Measurements from ENCODE around the gene IL1RAPL2. TPM values are rescaled to one million over a fixed set of nuclear protein-coding genes. Genes with fewer than 3 reads are reported as not detected.
"Not testable (repeated sequence)": the region's sequence is repeated elsewhere in the genome, so short reads cannot be mapped to it uniquely, and the experiment has no call there.

The IL1RAPL2 gene
- total RNA-seq, 1 experiment from 2014 or later: 1.6 TPM

GRCh38 chrX:105017641-105018040 is 451.6 kb downstream of the IL1RAPL2 start:
- Histone ChIP-seq H3K4me2 (no peak overlapping the region), H3K79me2 (ENCODE audit: low read depth) (no peaks in the 10 kb centered on the region), H3K36me3 (ENCODE audit: low read depth) (no peaks in the 10 kb centered on the region), H4K20me1 (ENCODE audit: insufficient read depth) (no peaks in the 10 kb centered on the region), H3K27ac (no peak overlapping the region), H3K9me3 (ENCODE audit: insufficient read depth, low read depth) (no peaks in the 10 kb centered on the region), H3K9me2 (ENCODE audit: insufficient read depth) (no peaks in the 10 kb centered on the region), H3K27me3 (ENCODE audit: insufficient read depth, low read depth) (no peaks in the 10 kb centered on the region), H3K4me1 (replicated peaks; ENCODE audit: insufficient read depth) (no peaks in the 10 kb centered on the region), H3K4me3 (no peak overlapping the region), H3F3A (ENCODE audit: insufficient read depth, low read depth) (no peaks in the 10 kb centered on the region), H2AFZ (no peak overlapping the region)
- ChIA-PET CTCF (no interaction called here), POLR2A (ENCODE audit: unreplicated experiment) (no interaction called here)
- no TSS peak for BruUV-seq (replicated peaks)
- no peak for DNase-seq
- TF ChIP-seq EZH2 (IDR thresholded peaks at IDR 0.05; ENCODE audit: low read depth): no peak
- no peak for TF ChIP-seq CTCF (conservative IDR thresholded peaks at IDR 0.05)
- intact Hi-C loops (cut with micrococcal nuclease; ENCODE audit: unreplicated experiment): no loop called here

GRCh38 chrX:105018865-105019264 is 452.9 kb downstream of the IL1RAPL2 start:
- intact Hi-C loops (cut with micrococcal nuclease; ENCODE audit: unreplicated experiment): no loop called here
- BruUV-seq (replicated peaks): no TSS peak

GRCh38 chrX:105028962-105029361 is 463.0 kb downstream of the IL1RAPL2 start:
- H3K27me3 ChIP-seq (ENCODE audit: insufficient read depth, low read depth); DNase-seq; H3K4me1 ChIP-seq (replicated peaks; ENCODE audit: insufficient read depth); H2AFZ ChIP-seq; H3K36me3 ChIP-seq (ENCODE audit: low read depth); H3K4me2 ChIP-seq; H3K79me2 ChIP-seq (ENCODE audit: low read depth); H3K27ac ChIP-seq; H3K9me2 ChIP-seq (ENCODE audit: insufficient read depth); POLR2A ChIA-PET (ENCODE audit: unreplicated experiment); CTCF ChIA-PET; H4K20me1 ChIP-seq (ENCODE audit: insufficient read depth); intact Hi-C loops (cut with micrococcal nuclease; ENCODE audit: unreplicated experiment); H3K9me3 ChIP-seq (ENCODE audit: insufficient read depth, low read depth); H3K4me3 ChIP-seq; H3F3A ChIP-seq (ENCODE audit: insufficient read depth, low read depth); BruUV-seq (replicated peaks): not testable (repeated sequence)

More at GRCh38 chrX:105018865-105019264, 452.9 kb downstream of the IL1RAPL2 start:
- H2AFZ ChIP-seq: no peak overlapping the region
- no peaks in the 10 kb centered on the region for H3K36me3 ChIP-seq (ENCODE audit: low read depth)
- no peaks in the 10 kb centered on the region for H3K9me3 ChIP-seq (ENCODE audit: insufficient read depth, low read depth)
- H3K27ac ChIP-seq: no peak overlapping the region
- no peak overlapping the region for H3K4me3 ChIP-seq
- TF ChIP-seq CTCF (conservative IDR thresholded peaks at IDR 0.05) (no peak), EZH2 (IDR thresholded peaks at IDR 0.05; ENCODE audit: low read depth) (no peak)
- CTCF ChIA-PET: no interaction called here
- POLR2A ChIA-PET (ENCODE audit: unreplicated experiment): no interaction called here
- no peak overlapping the region for H3K4me2 ChIP-seq
- no peaks in the 10 kb centered on the region for H4K20me1 ChIP-seq (ENCODE audit: insufficient read depth)
- H3K27me3 ChIP-seq (ENCODE audit: insufficient read depth, low read depth): no peaks in the 10 kb centered on the region
- H3K79me2 ChIP-seq (ENCODE audit: low read depth): no peaks in the 10 kb centered on the region
- no peaks in the 10 kb centered on the region for H3F3A ChIP-seq (ENCODE audit: insufficient read depth, low read depth)
- no peak for DNase-seq
- H3K9me2 ChIP-seq (ENCODE audit: insufficient read depth): no peaks in the 10 kb centered on the region
- no peaks in the 10 kb centered on the region for H3K4me1 ChIP-seq (replicated peaks; ENCODE audit: insufficient read depth)

GRCh38 chrX:105038672-105039328 is 472.8 kb downstream of the IL1RAPL2 start:
- Histone ChIP-seq H3K79me2 (ENCODE audit: low read depth) (no peaks in the 10 kb centered on the region), H3K36me3 (ENCODE audit: low read depth) (no peaks in the 10 kb centered on the region), H3K27me3 (ENCODE audit: insufficient read depth, low read depth) (no peaks in the 10 kb centered on the region), H4K20me1 (ENCODE audit: insufficient read depth) (no peaks in the 10 kb centered on the region), H3K4me3 (no peak overlapping the region), H3K9me3 (ENCODE audit: insufficient read depth, low read depth) (no peaks in the 10 kb centered on the region), H3K4me2 (no peak overlapping the region), H3K27ac (no peak overlapping the region), H2AFZ (no peak overlapping the region), H3K9me2 (ENCODE audit: insufficient read depth) (no peaks in the 10 kb centered on the region; the same call in 1 of the 2 replicates), H3K4me1 (replicated peaks; ENCODE audit: insufficient read depth) (no peaks in the 10 kb centered on the region), H3F3A (ENCODE audit: insufficient read depth, low read depth) (no peaks in the 10 kb centered on the region)
- no peak for TF ChIP-seq CTCF (conservative IDR thresholded peaks at IDR 0.05)
- CTCF ChIA-PET: no interaction called here
- no TSS peak for BruUV-seq (replicated peaks)
- POLR2A ChIA-PET (ENCODE audit: unreplicated experiment): no interaction called here
- no peak for DNase-seq
- intact Hi-C loops (cut with micrococcal nuclease; ENCODE audit: unreplicated experiment): no loop called here

Measured in PC-9 (cell line).